ENCODE measurements around the gene SLC25A15. TPM values are rescaled to one million over a fixed set of nuclear protein-coding genes. Genes with fewer than 3 reads are reported as not detected.
A peak's percentile ranks its signal among the peaks of the same experiment; 100 is the strongest.

Gene SLC25A15
- 11.0 to 13.2 TPM (median 12.2 TPM) in 3 replicates for total RNA-seq

DNA sequence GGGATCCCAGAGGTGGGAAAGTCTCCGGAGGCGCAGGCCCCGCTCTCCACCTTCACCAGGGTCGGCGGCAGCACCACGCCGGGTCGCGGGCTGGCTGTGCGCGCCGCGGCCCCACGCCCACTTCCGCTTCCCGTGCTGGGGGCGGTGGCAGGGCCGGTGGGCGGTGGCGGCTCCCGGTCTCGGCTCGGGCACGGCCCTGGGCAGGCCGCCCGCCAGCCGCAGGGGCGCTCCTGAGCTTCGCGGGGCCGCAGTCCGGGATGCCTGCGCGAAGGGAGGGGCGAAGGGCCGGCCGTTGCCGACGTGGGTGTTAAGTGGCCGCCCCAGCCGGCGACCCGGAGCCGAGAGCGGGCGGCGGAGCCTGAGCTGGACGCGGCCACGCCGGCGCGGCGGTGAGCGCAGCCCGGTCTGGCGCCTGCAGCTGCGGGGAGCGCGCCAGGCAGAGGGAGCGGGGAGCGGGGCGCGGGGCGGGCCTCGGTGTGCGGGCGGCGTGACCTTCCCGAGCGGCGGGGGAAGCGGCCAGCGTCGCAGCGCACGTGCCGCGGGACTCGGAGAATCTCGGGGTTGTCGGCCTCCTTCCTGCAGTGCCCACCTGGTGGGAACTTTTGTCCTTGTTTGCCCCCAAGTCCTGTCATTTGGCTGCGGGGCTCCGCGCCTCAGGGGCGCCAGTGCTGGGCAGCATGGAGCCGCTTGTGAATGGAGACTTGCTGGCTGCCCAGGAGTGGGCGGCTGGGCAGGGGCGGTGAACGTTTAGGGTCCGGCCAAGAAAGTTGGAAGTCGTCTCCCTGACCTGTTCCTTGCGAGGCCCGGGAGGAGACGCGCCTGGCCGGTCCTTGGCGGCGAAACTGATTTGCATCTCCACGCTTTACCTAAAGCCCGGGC, at the start of gene SLC25A15:
TSS of gene SLC25A15 (plus strand) at position 337 of the 879 bp plus-strand sequence. CDS start 3,616 bp downstream, outside the sequence.
- Mint-ChIP-seq H3K36me3 (peaks cover 3% of the 10 kb centered on the region), H3K27me3 (ENCODE audit: low read depth) (no peaks in the 10 kb centered on the region)
- DNase-seq (ENCODE audit: low spot score in 2 of 2, unreplicated experiment in 2 of 2), result peak; percentile 57 to 78

DNA sequence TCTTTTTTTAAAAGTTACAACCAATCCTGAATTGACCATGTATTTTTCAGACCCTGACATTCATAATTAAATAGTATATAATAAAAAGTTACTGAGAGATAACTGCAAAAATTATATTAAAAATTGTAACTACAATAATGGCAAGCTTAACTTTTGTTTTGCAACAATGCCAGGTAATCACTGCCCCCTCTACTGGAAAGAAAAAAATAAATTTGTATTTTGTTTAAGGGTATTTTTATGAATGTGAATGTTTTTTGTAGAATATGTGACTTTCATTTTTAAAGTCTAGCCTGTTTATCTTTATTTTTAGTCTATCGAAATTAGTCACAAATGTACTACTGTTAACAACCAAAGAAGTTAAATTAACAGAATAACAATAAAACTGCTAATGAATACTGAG, 40.1 kb upstream of the SLC25A15 start:
- Mint-ChIP-seq H3K27me3 (ENCODE audit: low read depth) (no peaks in the 10 kb centered on the region), H3K4me3 (no peak overlapping the region), H3K27ac (no peak overlapping the region), H3K9me3 (no peaks in the 10 kb centered on the region), H3K36me3 (peaks cover 11% of the 10 kb centered on the region), H3K4me1 (no peaks in the 10 kb centered on the region)
- no peak for DNase-seq (ENCODE audit: low spot score in 2 of 2, unreplicated experiment in 2 of 2)
- TF ChIP-seq, protein P1, sequence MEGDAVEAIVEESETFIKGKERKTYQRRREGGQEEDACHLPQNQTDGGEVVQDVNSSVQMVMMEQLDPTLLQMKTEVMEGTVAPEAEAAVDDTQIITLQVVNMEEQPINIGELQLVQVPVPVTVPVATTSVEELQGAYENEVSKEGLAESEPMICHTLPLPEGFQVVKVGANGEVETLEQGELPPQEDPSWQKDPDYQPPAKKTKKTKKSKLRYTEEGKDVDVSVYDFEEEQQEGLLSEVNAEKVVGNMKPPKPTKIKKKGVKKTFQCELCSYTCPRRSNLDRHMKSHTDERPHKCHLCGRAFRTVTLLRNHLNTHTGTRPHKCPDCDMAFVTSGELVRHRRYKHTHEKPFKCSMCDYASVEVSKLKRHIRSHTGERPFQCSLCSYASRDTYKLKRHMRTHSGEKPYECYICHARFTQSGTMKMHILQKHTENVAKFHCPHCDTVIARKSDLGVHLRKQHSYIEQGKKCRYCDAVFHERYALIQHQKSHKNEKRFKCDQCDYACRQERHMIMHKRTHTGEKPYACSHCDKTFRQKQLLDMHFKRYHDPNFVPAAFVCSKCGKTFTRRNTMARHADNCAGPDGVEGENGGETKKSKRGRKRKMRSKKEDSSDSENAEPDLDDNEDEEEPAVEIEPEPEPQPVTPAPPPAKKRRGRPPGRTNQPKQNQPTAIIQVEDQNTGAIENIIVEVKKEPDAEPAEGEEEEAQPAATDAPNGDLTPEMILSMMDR (IDR thresholded peaks at IDR 0.05; ENCODE audit: unreplicated experiment), result peak; percentile 36

More for the DNA sequence above, at the start of gene SLC25A15:
- TF ChIP-seq, protein P1 (IDR thresholded peaks at IDR 0.05; ENCODE audit: unreplicated experiment), result no peak
- H3K4me3 Mint-ChIP-seq, result peak within 1 kb of the TSS; percentile 80
- peaks cover 9% of the 10 kb centered on the region for H3K4me1 Mint-ChIP-seq
- H3K9me3 Mint-ChIP-seq, result no peaks in the 10 kb centered on the region
- peak within 1 kb of the TSS; percentile 89 for H3K27ac Mint-ChIP-seq

DNA sequence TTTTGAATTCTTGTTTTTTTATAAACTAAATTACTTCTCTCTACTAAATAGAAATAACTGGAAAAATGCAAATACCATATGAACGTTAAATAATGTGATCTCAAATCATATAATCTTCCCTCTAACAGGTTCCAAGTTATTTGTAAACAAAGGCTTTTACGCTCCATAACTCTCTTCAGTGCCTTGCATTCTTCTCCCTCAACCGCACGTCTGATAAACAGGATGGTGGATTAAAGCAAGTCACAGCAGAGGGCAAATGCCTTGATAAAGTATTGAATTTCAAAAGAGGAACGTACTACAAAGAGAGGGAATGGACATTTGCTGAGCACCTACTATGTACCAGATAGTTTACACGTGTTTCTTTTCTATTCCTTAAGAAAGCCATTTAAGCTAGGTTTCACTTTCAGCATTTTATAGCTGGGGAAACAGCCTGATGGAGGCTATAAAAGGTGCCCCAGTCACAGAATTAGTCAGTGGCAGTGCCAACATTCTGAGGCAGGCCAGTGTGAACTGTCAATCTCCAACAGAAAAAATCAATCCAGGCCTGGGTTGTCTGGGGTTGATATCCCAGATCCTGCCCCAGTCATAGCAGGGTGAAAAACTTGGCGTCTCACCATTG, 34.2 kb upstream of the SLC25A15 start:
- Mint-ChIP-seq H3K27ac (no peak overlapping the region), H3K4me1 (no peaks in the 10 kb centered on the region), H3K36me3 (peaks cover 22% of the 10 kb centered on the region), H3K4me3 (no peak overlapping the region), H3K27me3 (ENCODE audit: low read depth) (no peaks in the 10 kb centered on the region), H3K9me3 (no peaks in the 10 kb centered on the region)
- no peak for DNase-seq (ENCODE audit: low spot score in 2 of 2, unreplicated experiment in 2 of 2)
- TF ChIP-seq, protein P1 (IDR thresholded peaks at IDR 0.05; ENCODE audit: unreplicated experiment), result no peak

DNA sequence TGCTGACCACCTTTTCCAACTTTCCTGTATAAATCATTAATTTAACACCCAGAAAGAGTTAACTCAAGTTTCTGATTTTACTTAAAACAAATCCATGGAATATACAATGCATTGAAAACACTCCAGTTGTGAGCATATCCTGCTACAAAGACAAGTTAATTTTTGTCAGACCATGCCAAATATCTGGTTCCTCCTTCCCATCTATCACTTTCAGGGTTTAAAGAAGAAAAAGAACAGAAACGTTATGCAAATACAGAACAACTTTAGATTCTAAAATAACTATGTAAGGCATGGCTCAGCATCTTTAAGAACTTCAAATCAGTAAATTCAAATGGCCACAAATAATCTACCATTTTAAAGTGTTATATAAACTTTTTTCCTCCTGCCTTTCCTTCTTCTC, 33.4 kb upstream of the SLC25A15 start:
- TF ChIP-seq, protein P1 (IDR thresholded peaks at IDR 0.05; ENCODE audit: unreplicated experiment), result no peak
- Mint-ChIP-seq H3K27ac (no peak overlapping the region), H3K9me3 (no peaks in the 10 kb centered on the region), H3K4me1 (no peaks in the 10 kb centered on the region), H3K36me3 (peaks cover 25% of the 10 kb centered on the region), H3K4me3 (no peak overlapping the region), H3K27me3 (ENCODE audit: low read depth) (no peaks in the 10 kb centered on the region)
- no peak for DNase-seq (ENCODE audit: low spot score in 2 of 2, unreplicated experiment in 2 of 2)

DNA sequence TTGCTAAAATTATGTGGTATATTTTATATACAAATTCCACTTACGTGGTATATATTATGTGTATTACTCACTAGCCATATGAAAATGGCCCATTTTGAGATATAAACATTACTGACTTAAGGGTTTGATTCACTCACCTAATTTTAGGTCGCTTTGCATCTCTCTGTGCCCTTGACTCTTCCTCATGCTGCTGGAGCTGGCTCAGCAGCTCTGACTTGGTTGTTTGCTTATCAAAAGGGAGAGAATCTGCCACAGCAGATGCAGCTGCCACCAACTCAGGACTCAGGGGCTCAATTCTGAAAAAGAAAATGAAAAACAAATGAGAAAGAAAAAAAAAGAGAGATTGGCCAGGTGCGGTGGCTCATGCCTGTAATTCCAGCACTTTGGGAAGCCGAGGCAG, 30.6 kb upstream of the SLC25A15 start:
- Mint-ChIP-seq H3K4me3 (no peak overlapping the region), H3K27ac (no peak overlapping the region), H3K36me3 (peaks cover 22% of the 10 kb centered on the region), H3K27me3 (ENCODE audit: low read depth) (no peaks in the 10 kb centered on the region), H3K4me1 (no peaks in the 10 kb centered on the region), H3K9me3 (no peaks in the 10 kb centered on the region)
- TF ChIP-seq, protein P1 (IDR thresholded peaks at IDR 0.05; ENCODE audit: unreplicated experiment), result no peak
- no peak for DNase-seq (ENCODE audit: low spot score in 2 of 2, unreplicated experiment in 2 of 2)

All from mesothelial cell of epicardium (in vitro differentiated cells).